ENCODE data around the gene GFOD1.

- TF ChIP-seq, protein P1, sequence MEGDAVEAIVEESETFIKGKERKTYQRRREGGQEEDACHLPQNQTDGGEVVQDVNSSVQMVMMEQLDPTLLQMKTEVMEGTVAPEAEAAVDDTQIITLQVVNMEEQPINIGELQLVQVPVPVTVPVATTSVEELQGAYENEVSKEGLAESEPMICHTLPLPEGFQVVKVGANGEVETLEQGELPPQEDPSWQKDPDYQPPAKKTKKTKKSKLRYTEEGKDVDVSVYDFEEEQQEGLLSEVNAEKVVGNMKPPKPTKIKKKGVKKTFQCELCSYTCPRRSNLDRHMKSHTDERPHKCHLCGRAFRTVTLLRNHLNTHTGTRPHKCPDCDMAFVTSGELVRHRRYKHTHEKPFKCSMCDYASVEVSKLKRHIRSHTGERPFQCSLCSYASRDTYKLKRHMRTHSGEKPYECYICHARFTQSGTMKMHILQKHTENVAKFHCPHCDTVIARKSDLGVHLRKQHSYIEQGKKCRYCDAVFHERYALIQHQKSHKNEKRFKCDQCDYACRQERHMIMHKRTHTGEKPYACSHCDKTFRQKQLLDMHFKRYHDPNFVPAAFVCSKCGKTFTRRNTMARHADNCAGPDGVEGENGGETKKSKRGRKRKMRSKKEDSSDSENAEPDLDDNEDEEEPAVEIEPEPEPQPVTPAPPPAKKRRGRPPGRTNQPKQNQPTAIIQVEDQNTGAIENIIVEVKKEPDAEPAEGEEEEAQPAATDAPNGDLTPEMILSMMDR (IDR thresholded peaks at IDR 0.05) = no peak
- TF ChIP-seq POLR2A (IDR thresholded peaks at IDR 0.05) = no peak
Measured at GRCh38 chr6:13405961-13406477, 81.4 kb downstream of the GFOD1 start.

Data from sigmoid colon (tissue), 3 donors.